Right renal cortex interstitium (tissue), 3 donors: ENCODE data around the gene ERGIC3. TPM values are rescaled to one million over a fixed set of nuclear protein-coding genes. Genes with fewer than 3 reads are reported as not detected.
A peak's percentile ranks its signal among the peaks of the same experiment; 100 is the strongest.

ENCODE experiments used
- DNase-seq, 3 donors: peaks; one replicate each; pipeline ENCODE4 v3.0.0-alpha.2; 2013; ENCODE audit warnings: low read depth in 3 of 3, low spot score in 2 of 3
- polyA plus RNA-seq, 3 donors: library from polyadenylated mRNA; unstranded; fragments of 120-200 nt; gene quantifications; one replicate each; pipeline ENCODE4 v1.2.1, GENCODE V29; 2013; ENCODE audit not compliant: insufficient read length in 3 of 3

The ERGIC3 gene
- polyA plus RNA-seq, 3 donors, result 341 to 374 (median 348) TPM

DNA sequence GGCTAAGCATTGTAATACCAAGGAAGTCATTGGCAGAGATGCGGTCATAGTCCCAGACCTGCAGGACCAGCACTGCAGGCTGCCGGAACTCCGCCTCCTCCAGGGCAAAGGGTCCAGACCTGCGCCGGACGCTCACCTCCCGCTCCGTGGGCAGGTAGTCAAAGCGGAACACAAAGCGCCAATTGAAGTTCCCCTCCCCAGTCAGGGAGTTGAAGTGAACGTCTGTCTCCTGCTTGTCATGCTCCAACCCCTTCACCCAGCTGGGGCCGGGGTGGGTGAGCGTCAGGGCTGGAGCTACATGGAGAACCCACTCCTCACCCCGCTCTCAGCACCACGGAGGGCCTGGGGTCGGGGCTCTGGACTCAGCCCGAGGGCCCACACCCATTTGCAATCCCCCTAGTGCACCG, 18.2 kb downstream of the ERGIC3 start:
- no peak for DNase-seq

DNA sequence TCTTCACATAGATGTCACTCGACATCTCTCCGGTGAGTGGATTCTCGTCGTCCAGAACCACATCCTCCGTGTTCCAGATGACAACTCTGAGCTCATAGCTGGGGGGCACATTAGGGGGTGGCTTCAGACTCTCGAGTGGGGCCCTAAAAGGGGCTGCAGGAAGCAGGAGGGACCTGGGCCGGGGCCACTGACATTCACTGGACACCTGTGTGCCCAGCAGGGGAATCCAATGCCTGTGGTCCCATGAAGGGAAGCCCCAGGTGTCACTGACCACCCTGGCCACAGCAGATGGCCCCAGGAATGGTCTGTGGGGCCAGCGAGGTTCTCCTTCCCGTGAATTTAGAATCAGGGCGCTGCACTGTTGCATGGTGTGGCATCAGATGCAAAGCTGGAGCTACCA, 18.7 kb downstream of the ERGIC3 start:
- no peak for DNase-seq

DNA sequence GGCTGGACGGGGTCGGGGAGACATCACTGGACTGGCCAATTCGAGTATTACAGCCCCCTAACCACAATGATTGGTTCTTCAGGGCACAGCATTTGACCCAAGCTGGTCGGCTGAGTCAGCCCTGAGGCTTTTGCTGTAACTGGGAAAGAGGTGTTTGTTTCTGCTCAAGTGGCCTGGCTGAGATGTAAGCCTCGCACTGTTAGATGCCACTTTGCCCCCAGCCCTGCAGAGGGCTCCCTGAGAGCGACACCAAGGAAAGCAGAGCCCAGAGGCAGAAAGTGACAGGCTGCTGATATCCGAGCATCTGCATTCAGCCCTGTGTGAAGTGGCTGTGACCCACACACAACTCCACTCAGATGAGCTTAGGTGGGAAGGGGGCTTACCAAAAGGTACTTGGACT, 19.4 kb downstream of the ERGIC3 start:
- DNase-seq, result no peak

DNA sequence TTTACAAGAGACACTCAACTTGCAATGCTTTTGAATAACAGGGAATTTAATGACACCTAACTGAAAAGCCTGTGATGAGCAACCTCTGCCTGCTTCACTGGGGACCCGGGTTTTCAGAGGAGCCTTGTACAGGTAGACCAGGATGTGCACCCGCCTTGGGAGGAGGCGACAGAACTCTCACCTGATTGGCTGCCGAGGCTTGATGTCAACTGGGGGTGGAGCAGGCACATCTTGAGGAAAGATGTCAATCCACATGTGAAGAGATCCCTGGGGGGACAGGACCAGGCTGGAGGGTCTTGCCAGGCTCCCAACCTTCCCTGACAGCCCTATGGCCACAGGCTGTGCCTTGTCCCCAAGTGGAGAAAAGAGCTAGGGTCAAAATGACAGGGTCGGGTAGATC, 19.8 kb downstream of the ERGIC3 start:
- DNase-seq, result no peak

DNA sequence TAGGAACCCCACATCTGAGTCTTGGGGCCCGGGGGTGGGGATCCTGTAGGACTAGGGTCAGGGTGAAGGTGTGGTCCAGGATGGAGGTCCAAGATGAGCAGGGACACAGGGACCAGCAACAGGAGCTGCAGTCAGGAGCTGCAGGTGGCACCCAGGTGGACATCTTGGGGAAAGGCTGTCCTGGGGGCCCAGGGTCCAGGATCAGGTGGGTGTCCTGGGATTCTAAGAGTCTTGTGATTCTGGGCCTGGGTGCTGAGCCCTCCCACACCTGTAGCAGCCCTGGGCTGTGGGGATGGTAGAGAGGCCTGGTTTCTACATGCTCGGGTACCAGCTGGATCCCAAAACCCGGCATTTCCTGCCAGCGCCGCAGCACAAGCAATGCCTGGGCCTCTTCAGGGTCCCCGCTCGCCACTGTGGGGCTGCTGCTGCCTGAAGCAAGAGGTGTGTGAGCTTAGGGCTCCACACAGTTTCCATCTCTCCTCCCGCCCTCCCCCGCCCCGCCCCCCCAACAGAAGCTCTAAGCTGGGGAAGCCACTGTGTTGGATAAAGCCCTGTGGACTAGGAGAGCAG, 20.7 kb downstream of the ERGIC3 start:
- DNase-seq, result no peak

DNA sequence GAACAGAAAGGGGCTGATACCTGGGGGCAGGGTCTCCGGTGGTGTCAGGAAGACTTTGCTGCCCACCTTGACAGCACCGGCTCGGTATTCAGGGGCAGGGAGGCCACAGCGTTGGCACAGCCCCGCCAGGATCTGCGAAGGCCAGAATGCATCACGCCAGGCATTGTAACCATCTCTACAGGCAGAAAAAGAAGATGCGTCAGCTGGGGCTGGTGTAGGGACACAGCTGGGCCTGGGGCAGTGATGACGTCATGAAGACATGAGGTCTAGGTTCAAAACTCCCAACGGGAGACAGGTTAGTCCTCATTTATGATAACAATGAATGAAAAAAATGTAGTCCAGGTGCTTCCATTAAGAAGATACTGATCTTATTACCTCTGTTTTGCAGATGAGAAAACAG, 22.0 kb downstream of the ERGIC3 start:
- no peak for DNase-seq

DNA sequence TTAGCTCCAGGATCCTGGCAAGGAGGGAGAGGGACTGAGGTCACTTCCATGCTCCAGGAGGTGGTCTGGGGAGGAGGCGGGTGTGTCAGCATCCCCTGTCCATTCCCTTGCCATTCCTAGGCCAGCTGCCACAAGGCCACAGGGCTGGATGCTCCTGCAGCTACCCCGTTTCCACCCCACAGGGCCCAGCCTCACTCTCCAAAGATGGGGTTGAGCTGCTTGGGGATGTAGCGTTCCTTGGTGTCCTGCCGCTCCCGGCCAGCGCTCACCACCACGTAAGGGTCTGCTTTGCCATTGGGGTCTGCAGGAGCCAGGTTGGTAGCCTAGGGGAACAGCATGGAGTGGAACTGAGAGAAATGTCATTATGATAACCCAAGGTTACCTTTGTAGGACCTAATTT, 23.0 kb downstream of the ERGIC3 start:
- no peak for DNase-seq

DNA sequence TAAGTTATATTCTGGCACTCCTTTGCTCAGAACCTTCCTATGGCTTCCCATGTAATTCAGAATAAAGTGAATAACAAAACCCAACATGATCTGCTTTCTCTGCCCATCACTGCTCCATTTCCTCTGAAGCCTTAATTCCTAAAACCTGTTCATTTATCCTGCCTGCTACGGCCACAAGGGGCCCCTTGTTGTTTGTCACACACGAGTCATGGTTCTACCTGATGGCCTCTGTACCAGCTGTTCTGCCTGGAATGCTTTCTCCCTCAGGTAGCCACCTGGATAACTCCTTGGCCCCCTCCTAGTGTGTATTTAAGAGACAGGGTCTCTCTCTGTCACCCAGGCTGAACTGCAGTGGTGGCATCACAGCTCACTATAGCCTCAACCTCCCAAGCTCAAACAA, 26.8 kb downstream of the ERGIC3 start:
- DNase-seq, result peak in 1 of 3 donors; percentile 3

DNA sequence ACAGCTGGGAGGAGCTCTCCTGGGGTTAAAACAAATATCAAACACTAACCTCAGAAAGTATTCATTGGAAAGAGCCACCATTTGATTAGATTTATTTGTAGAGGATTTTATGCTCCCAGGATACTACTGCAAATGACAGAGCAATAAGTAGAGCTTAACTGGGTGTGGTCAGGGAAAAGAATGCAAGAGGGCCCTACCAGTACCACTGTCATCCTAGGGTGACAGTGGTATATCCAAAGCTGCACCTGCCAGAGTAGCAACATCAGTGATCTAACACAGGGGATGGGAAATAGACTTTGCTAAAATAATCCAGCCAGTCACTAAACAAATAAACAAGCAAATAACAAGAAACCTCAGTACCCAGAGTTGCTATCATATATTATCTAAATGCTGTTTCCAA, 29.7 kb downstream of the ERGIC3 start:
- no peak for DNase-seq

DNA sequence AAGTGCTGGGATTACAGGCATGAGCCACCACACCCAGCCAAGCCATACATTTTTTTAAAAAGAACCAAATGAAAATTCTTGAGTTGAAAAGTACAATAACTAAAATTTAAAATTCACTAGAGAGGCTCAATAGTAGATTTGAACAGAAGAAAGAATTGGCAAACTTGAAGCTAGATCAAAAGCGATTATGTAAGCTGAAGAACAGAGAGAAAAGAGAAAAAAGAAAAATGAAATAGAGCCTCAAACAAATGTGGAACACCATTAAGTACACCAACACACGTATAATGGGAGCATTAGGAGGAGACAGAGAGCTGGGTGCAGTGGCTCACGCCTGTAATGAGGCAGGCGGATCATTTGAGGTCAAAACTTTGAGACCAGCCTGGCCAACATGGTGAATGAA, 31.0 kb downstream of the ERGIC3 start:
- no peak for DNase-seq

DNA sequence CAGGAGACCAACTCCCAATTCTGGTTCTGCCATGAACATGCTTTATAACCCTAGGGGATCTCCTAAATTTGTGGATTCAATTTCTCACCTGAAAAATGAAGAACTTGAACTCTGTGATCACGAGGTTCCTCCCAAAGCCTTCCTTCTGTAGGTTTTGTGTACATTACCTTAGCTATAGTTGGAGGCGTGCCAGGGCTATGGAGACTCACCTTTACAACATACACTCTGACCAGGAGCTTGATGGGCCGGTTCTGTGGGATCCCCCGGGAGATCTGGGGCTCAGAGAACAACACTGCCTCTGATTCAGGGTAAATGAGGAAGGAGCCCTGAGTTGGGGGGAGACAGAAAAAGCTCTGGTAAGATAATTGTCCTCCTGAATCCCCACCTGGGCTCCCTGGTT, 34.1 kb downstream of the ERGIC3 start:
- no peak for DNase-seq

DNA sequence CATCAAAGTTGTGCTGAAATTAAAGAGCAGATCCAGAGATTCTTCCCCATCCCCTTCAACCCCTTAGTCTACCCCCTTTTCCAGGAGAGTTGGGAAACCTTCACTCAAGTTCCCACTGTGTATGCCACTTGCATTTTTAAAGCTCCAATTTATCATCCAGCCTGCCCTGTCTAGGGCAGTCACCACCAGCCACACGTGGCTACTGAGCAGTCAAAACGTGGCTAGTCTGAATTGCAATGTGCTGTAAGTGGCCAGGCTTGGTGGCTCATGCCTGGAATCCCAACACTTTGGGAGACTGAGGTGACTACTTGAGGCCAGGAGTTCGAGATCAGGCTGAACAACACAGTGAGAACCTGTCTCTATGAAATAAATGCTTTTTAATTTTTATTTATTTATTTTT, 34.9 kb downstream of the ERGIC3 start:
- DNase-seq, result no peak

DNA sequence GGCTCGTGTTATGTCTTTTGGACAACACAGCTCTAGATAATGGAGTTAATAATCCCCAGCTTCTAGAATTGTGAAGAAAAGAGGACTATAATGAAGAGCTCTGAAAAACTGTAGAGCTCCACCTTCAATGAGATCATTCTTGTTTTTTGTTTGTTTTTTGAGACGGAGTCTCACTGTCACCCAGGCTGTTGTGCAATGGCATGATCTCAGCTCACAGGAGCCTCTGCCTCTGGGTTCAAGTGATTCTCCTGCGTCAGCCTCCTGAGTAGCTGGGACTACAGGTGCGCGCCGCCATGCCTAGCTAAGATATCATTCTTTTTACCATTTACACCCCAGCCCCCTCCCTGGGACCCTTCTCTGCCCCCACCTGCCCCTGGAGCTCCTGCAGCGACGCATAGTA, 36.6 kb downstream of the ERGIC3 start:
- DNase-seq, result no peak

DNA sequence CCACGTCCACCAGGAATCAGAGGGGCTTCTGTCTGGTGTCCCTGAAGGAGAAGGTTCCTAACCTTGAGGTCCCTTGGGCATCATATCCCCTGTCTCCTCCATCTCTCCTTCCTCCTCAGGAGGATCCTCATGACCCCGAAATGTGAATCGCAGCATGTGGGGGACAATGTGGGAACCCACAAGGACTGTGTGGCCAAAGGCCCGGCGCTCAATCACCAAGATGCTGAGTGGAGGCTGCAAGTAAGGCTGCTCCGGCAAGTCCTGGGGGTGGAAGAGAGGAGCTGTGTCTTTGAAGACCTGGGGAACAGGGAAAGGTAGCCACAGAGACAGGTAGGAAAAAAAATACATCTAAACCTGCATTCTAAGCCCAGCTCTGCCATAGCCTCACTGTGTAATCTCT, 37.3 kb downstream of the ERGIC3 start:
- DNase-seq, result no peak

DNA sequence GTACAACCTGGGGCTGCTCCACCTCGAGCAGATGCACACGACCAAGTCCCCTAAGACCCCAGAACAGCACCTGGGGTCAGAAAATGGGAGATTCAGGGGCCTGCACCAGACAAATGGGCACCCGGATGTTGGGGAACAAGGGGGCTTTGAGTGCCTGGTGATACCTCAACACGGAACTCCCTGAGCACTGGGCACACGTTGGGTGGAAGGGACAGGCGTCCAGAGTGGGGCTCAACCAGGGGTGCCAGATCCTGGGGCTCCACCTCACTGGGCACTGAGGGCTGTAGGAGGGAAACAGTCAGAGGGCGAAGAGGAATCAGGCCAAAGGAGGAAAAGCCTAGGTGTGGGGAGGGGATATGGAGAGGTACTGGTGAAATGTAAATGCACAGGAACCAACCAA, 40.3 kb downstream of the ERGIC3 start:
- no peak for DNase-seq

DNA sequence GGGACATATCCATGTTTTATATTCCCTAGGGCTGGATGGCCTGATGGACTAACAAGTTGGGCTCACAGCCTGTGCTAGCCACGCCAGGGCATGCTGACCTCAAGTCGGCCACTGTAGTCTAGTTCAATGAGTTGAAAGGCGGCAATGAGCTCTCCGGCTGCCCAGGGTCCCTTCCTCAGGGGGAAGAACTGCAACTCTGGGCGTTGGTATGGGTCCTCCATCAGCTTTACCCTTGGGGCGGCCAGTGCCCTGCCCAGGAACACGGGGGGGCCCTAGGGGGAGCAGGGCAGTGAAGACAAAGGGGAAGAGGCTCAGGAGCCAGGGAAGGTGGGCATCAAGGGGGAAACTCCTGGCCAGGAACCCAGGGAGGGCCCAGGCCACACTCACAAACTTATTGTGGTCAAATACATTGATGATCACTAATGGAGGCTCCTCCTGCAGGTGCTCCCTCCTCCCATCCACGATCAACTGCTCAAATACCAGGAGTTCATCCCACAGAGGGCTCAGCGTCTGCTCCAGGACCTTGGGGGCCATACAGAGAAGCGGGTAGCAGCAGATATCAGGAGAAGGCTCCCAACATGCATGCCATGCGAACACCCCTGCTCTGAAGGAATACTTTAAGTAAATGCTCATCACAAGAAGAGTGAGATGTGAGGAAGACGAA, 41.0 kb downstream of the ERGIC3 start:
- DNase-seq, result no peak

DNA sequence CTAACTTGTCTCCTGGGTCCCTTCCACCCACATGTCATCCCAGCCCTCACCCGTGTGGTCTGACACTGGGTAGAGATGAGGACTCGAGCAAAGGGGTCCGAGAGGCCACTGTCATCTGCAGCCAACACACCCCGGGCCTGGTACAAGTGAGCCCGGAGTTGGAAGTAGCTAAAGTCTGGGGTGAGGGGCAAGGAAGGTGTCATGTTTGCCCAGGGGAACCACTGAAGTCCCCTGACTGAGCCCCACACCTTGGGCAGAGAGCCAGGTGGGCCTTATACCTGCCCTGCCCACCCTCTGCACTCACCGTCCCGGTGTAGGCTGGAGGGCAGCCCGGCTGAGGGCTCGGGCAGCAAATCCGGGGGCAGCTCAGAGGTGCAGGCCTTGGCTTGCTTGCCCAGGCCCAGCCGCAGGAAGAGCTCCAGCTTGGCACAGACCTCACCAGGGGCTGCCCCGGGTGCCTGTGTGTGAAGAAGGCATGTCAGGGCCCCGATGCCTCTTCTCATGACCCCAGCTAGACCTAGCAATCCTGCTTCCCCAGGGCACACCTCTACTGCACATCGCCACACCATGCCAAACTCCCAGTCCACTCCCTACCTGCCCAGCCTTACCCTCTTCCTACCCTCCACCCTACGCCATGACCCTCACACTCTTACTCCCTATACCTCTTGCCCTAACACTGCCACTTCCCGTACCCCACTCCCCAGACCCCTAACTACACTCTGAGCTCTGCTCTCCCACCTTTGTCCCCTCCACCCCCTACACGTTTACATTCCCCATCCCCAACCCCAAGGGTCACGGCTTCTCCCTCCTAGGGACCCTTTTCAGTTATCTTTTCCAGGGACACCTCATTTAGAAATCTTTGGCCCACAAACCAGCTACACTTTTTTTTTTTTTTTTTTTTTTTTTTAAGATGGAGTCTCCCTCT, 42.0 kb downstream of the ERGIC3 start:
- no peak for DNase-seq

DNA sequence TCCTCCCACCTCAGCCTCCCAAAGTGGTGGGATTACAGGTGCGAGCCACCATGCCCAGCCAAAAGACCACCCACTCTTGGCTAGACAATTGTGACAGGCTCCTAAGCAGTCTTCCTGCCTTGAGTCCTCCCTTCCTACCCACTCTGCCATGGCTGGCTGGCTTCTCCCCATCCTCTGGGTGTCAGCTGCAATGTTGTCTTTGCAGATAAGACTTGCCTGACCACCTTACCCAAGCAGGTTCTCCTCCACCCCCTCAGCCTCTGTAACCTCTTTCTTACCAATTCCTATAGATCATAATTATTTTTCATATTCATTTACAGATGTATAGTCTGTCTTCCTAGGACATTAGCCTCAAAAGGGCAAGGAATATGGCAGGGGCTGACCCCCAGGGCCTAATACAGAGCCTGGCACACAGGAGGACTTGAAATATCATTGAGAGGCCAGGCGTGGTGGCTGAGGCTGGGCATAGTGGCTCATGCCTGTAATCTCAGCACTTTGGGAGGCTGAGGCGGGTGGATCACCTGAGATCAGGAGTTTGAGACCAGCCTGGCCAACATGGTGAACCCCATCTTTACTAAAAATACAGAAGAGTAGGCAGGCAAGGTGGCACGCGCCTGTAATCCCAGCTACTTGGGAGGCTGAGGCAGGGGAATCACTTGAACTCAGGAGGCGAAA, 45.0 kb downstream of the ERGIC3 start:
- no peak for DNase-seq

DNA sequence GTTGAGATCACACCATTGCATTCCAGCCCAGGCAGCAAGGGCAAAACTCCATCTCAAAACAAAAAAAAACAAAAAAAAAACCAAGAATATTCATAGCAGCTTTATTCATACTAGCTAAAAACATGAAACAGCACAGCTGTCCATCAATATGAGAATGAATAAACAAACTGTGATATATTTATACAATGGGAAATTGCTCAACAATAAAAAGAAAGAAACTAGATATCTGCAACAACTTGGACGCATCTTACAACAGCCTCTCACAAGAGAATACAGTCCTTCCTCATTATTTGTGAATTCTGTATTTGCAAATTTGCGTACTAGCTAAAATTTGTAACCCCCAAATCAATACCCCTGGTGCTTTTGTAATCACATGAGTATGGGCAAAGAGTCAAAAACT, 45.6 kb downstream of the ERGIC3 start:
- DNase-seq, result no peak

DNA sequence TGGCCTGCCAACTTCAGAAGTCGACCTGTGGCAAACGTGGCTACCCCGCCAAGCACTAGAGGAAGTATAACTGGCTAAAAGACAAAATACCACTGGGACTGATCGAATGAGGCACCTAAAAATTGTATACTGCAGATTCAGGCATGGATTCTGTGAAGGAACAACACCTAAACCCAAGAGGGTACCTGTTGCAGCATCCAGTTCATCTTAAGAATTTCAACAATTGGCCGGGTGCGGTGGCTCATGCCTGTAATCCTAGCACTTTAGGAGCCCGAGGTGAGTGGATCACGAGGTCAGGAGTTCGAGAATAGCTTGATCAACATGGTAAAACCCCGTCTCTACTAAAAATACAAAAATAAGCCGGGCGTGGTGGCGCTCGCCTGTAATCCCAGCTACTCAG, 46.5 kb downstream of the ERGIC3 start:
- no peak for DNase-seq

DNA sequence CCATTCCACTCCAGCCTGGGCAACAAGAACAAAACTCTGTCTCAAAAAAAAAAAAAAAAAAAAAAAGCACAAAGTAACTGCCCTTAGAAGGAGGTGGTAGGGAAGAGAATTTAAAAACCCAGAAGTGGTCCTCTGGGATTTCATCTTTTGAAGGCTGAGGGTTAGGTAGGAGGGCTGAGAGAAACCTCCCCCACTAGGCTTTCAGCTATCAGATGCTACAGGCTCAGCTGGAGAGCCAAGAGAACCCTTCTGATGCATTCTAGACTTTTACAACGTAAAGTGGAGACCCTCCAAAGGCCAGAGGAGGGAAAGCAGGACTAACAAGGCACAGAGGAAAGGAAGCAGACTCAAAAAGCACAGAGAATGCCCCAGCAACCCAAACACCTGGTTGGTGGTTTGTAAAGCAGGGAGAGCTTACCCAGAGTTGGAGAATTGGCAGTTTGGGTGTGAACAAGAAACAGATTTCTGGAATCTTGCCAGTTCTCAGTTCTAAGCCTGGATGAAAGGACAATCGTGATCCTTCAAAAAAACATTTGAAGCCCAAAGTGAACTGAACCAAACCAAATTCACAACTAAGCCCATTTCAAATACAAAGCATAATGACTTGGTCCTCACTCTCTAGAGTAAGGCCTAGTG, 50.6 kb downstream of the ERGIC3 start:
- no peak for DNase-seq
